Trophoblast cell (in vitro differentiated cells and primary cell): Measurements from ENCODE around the gene TF.
A peak's percentile ranks its signal among the peaks of the same experiment; 100 is the strongest.

Source experiments
- DNase-seq, 2 donors: peaks; one replicate each; pipeline ENCODE4 v3.0.0-alpha.2; 2016
- H2AFZ ChIP-seq: 2 replicates; pipeline ENCODE4 v1.6.1; 2013; ENCODE audit warnings: low read length, moderate library complexity, mild to moderate bottlenecking; ENCODE audit not compliant: insufficient read depth, poor library complexity
- H2AK5ac ChIP-seq: 2 replicates; pipeline ENCODE4 v1.6.1; 2013; ENCODE audit warnings: mild to moderate bottlenecking, low read length
- H2BK120ac ChIP-seq: 2 replicates; pipeline ENCODE4 v1.6.1; 2013; ENCODE audit warnings: low read length, mild to moderate bottlenecking, moderate library complexity; ENCODE audit not compliant: insufficient read depth, poor library complexity
- H2BK12ac ChIP-seq: 2 replicates; pipeline ENCODE4 v1.6.1; 2013; ENCODE audit warnings: mild to moderate bottlenecking, low read length, moderate library complexity
- H2BK5ac ChIP-seq: 2 replicates; pipeline ENCODE4 v1.6.1; 2013; ENCODE audit warnings: low read length, low read depth, moderate library complexity, mild to moderate bottlenecking; ENCODE audit not compliant: poor library complexity
- H3K14ac ChIP-seq: 2 replicates; pipeline ENCODE4 v1.6.1; 2013; ENCODE audit warnings: mild to moderate bottlenecking, low read length
- H3K18ac ChIP-seq: 2 replicates; pipeline ENCODE4 v1.6.1; 2013; ENCODE audit warnings: mild to moderate bottlenecking, low read length
- H3K23ac ChIP-seq: 2 replicates; pipeline ENCODE4 v1.6.1; 2013; ENCODE audit warnings: low read length
- H3K27ac ChIP-seq: 2 replicates; pipeline ENCODE4 v1.5.1; 2013; ENCODE audit warnings: low read depth, mild to moderate bottlenecking, inconsistent platforms, low read length, moderate library complexity
- H3K27me3 ChIP-seq: 2 replicates; pipeline ENCODE4 v1.6.1; 2013; ENCODE audit warnings: inconsistent platforms, mild to moderate bottlenecking, low read length, moderate library complexity; ENCODE audit not compliant: insufficient read depth
- H3K36me3 ChIP-seq, 2 experiments: 1 replicate in 1 of 2; 2 replicates in 1 of 2; pipeline ENCODE4 v1.6.1; 2013; ENCODE audit warnings: low read length in 2 of 2, mild to moderate bottlenecking in 2 of 2, moderate library complexity in 1 of 2; ENCODE audit not compliant: insufficient read depth in 2 of 2, control insufficient read depth in 1 of 2
- H3K4ac ChIP-seq: 2 replicates; pipeline ENCODE4 v1.6.1; 2013; ENCODE audit warnings: low read depth, mild to moderate bottlenecking, low read length, moderate library complexity
- H3K4me1 ChIP-seq, 2 experiments: 1 replicate in 1 of 2; 2 replicates in 1 of 2; pipeline ENCODE4 v1.6.1; 2013; ENCODE audit warnings: low read length in 2 of 2, mild to moderate bottlenecking in 2 of 2, moderate library complexity in 1 of 2; ENCODE audit not compliant: insufficient read depth in 2 of 2, control insufficient read depth in 1 of 2
- H3K4me2 ChIP-seq: 2 replicates; pipeline ENCODE4 v1.6.1; 2013; ENCODE audit warnings: inconsistent platforms, mild to moderate bottlenecking, low read length, moderate library complexity
- H3K4me3 ChIP-seq: 2 replicates; pipeline ENCODE4 v1.5.1; 2013; ENCODE audit warnings: mild to moderate bottlenecking, low read depth, low read length, inconsistent platforms
- H3K79me1 ChIP-seq: one replicate; pipeline ENCODE4 v1.6.1; 2013; ENCODE audit warnings: low read length
- H3K79me2 ChIP-seq: 2 replicates; pipeline ENCODE4 v1.6.1; 2013; ENCODE audit warnings: low read length, mild to moderate bottlenecking; ENCODE audit not compliant: control insufficient read depth, insufficient read depth, poor library complexity
- H3K9ac ChIP-seq: 2 replicates; pipeline ENCODE4 v1.6.1; 2013; ENCODE audit warnings: mild to moderate bottlenecking, low read length
- H3K9me3 ChIP-seq: 2 replicates; pipeline ENCODE4 v1.6.1; 2013; ENCODE audit warnings: low read depth, mild to moderate bottlenecking, control low read depth, inconsistent platforms, low read length; ENCODE audit not compliant: insufficient read depth
- H4K12ac ChIP-seq: 2 replicates; pipeline ENCODE4 v1.6.1; 2013; ENCODE audit warnings: low read depth, mild to moderate bottlenecking, low read length, moderate library complexity
- H4K8ac ChIP-seq: 2 replicates; pipeline ENCODE4 v1.6.1; 2013; ENCODE audit warnings: low read depth, mild to moderate bottlenecking, low read length, moderate library complexity
- H4K91ac ChIP-seq: one replicate; pipeline ENCODE4 v1.6.1; 2013; ENCODE audit warnings: low read depth, mild to moderate bottlenecking, low read length, moderate library complexity
- WGBS: extraction: QIAGEN DNeasy Blood & Tissue Kit; methylation state at CpG from one replicate; pipeline ENCODE4 v1.1.7; 2013; ENCODE audit warnings: missing lambda C conversion rate; ENCODE audit not compliant: insufficient read length, insufficient coverage; ENCODE audit errors: extremely low coverage; 5-methylcytosine and 5-hydroxymethylcytosine counted together

Gene TF

GRCh38 chr3:133746712-133747066 is 496 bp downstream of the TF start:
- no peaks in the 10 kb centered on the region for H3K4me1 ChIP-seq
- H2BK12ac ChIP-seq = no peak overlapping the region
- H2AFZ ChIP-seq = no peak overlapping the region
- no peaks in the 10 kb centered on the region for H3K79me1 ChIP-seq
- no peak overlapping the region for H3K4ac ChIP-seq
- no peak overlapping the region for H3K4me3 ChIP-seq
- no peaks in the 10 kb centered on the region for H3K36me3 ChIP-seq
- H3K9ac ChIP-seq = no peak overlapping the region
- H3K27ac ChIP-seq = no peak overlapping the region
- no peak overlapping the region for H3K18ac ChIP-seq
- H3K4me2 ChIP-seq = no peak overlapping the region
- no CpG with 5 or more reads among the region's 8 CpGs for WGBS
- H4K91ac ChIP-seq = no peak overlapping the region
- H2AK5ac ChIP-seq = no peak overlapping the region
- H3K23ac ChIP-seq = no peak overlapping the region
- no peak overlapping the region for H4K8ac ChIP-seq
- H4K12ac ChIP-seq = no peak overlapping the region
- peaks cover 7% of the 10 kb centered on the region for H3K9me3 ChIP-seq
- H2BK5ac ChIP-seq = no peak overlapping the region
- no peak for DNase-seq
- H3K14ac ChIP-seq = no peak overlapping the region
- no peaks in the 10 kb centered on the region for H3K79me2 ChIP-seq
- no peaks in the 10 kb centered on the region for H3K27me3 ChIP-seq
- H2BK120ac ChIP-seq = no peak overlapping the region

GRCh38 chr3:133747373-133747772 is 1.2 kb downstream of the TF start:
- no peaks in the 10 kb centered on the region for H3K79me1 ChIP-seq
- H3K4ac ChIP-seq = no peak overlapping the region
- H3K14ac ChIP-seq = no peak overlapping the region
- no peak for DNase-seq
- H3K9me3 ChIP-seq = peaks cover 7% of the 10 kb centered on the region
- no peak overlapping the region for H3K4me3 ChIP-seq
- H4K91ac ChIP-seq = no peak overlapping the region
- H3K36me3 ChIP-seq = no peaks in the 10 kb centered on the region
- H3K4me1 ChIP-seq = no peaks in the 10 kb centered on the region
- no peak overlapping the region for H3K27ac ChIP-seq
- no peak overlapping the region for H4K8ac ChIP-seq
- H2AK5ac ChIP-seq = no peak overlapping the region
- H2AFZ ChIP-seq = no peak overlapping the region
- no peak overlapping the region for H3K4me2 ChIP-seq
- no peak overlapping the region for H4K12ac ChIP-seq
- no peak overlapping the region for H3K23ac ChIP-seq
- no peak overlapping the region for H2BK12ac ChIP-seq
- no peaks in the 10 kb centered on the region for H3K79me2 ChIP-seq
- no peak overlapping the region for H3K18ac ChIP-seq
- H3K9ac ChIP-seq = no peak overlapping the region
- no peaks in the 10 kb centered on the region for H3K27me3 ChIP-seq
- no peak overlapping the region for H2BK5ac ChIP-seq
- H2BK120ac ChIP-seq = no peak overlapping the region
- no CpG with 5 or more reads among the region's 1 CpG for WGBS

- H2AFZ ChIP-seq = no peak overlapping the region
- DNase-seq = no peak
- H3K79me1 ChIP-seq = no peaks in the 10 kb centered on the region
- H3K4me2 ChIP-seq = no peak overlapping the region
- H3K23ac ChIP-seq = no peak overlapping the region
- WGBS = no CpG with 5 or more reads among the region's 12 CpGs
- H3K27ac ChIP-seq = no peak overlapping the region
- H3K9ac ChIP-seq = peak overlapping the region; percentile 31
- H2BK120ac ChIP-seq = no peak overlapping the region
- H2BK12ac ChIP-seq = no peak overlapping the region
- no peak overlapping the region for H4K8ac ChIP-seq
- H3K36me3 ChIP-seq = no peaks in the 10 kb centered on the region
- no peak overlapping the region for H2BK5ac ChIP-seq
- H3K4me3 ChIP-seq = no peak overlapping the region
- H2AK5ac ChIP-seq = no peak overlapping the region
- H3K18ac ChIP-seq = no peak overlapping the region
- H3K27me3 ChIP-seq = no peaks in the 10 kb centered on the region
- no peaks in the 10 kb centered on the region for H3K79me2 ChIP-seq
- no peaks in the 10 kb centered on the region for H3K4me1 ChIP-seq
- no peak overlapping the region for H4K91ac ChIP-seq
- H3K4ac ChIP-seq = no peak overlapping the region
- H3K9me3 ChIP-seq = peaks cover 7% of the 10 kb centered on the region
- H4K12ac ChIP-seq = no peak overlapping the region
- no peak overlapping the region for H3K14ac ChIP-seq
These were observed 1.9 kb downstream of the TF start for GRCh38 chr3:133747907-133748639.

GRCh38 chr3:133749427-133750258 is 3.5 kb downstream of the TF start:
- no peak overlapping the region for H2AK5ac ChIP-seq
- no peak overlapping the region for H3K14ac ChIP-seq
- no peak overlapping the region for H4K12ac ChIP-seq
- DNase-seq = no peak
- H3K23ac ChIP-seq = no peak overlapping the region
- H3K4ac ChIP-seq = no peak overlapping the region
- no peak overlapping the region for H2BK5ac ChIP-seq
- no peak overlapping the region for H4K8ac ChIP-seq
- no peak overlapping the region for H3K27ac ChIP-seq
- no peak overlapping the region for H2BK120ac ChIP-seq
- no peaks in the 10 kb centered on the region for H3K79me2 ChIP-seq
- H2AFZ ChIP-seq = no peak overlapping the region
- H3K9me3 ChIP-seq = peaks cover 7% of the 10 kb centered on the region
- no peaks in the 10 kb centered on the region for H3K79me1 ChIP-seq
- no peak overlapping the region for H3K18ac ChIP-seq
- H3K4me1 ChIP-seq = no peaks in the 10 kb centered on the region
- H2BK12ac ChIP-seq = no peak overlapping the region
- H4K91ac ChIP-seq = no peak overlapping the region
- WGBS = no CpG with 5 or more reads among the region's 6 CpGs
- no peaks in the 10 kb centered on the region for H3K36me3 ChIP-seq
- no peak overlapping the region for H3K9ac ChIP-seq
- H3K4me3 ChIP-seq = no peak overlapping the region
- no peaks in the 10 kb centered on the region for H3K27me3 ChIP-seq
- H3K4me2 ChIP-seq = no peak overlapping the region
